ACC112 (cell line): ENCODE measurements around the gene SGCD.
"Not testable (repeated sequence)": the region's sequence is repeated elsewhere in the genome, so short reads cannot be mapped to it uniquely, and the experiment has no call there.

Experiments used
- H2AFZ ChIP-seq: fragments of 200-600 bp; sonication (generic); one replicate; pipeline ENCODE4 v1.6.0; 2017; ENCODE audit warnings: antibody characterized with exemption, low read length; ENCODE audit not compliant: unreplicated experiment
- H3K27ac ChIP-seq: fragments of 200-600 bp; sonication (generic); 2 replicates; pipeline ENCODE4 v1.5.1; 2014; ENCODE audit warnings: low read depth, mild to moderate bottlenecking, antibody characterized with exemption, low read length, moderate library complexity
- H3K27me3 ChIP-seq: fragments of 200-600 bp; sonication (generic); 2 replicates; pipeline ENCODE4 v1.6.1; 2014; ENCODE audit warnings: mild to moderate bottlenecking, antibody characterized with exemption, low read length, moderate library complexity, mixed read lengths; ENCODE audit not compliant: insufficient read depth
- H3K36me3 ChIP-seq: fragments of 200-600 bp; sonication (generic); 2 replicates; pipeline ENCODE4 v1.6.1; 2016; ENCODE audit warnings: mild to moderate bottlenecking, antibody characterized with exemption, low read length, moderate library complexity, mixed read lengths; ENCODE audit not compliant: insufficient read depth
- H3K4me1 ChIP-seq: fragments of 200-600 bp; sonication (generic); one replicate; pipeline ENCODE4 v1.6.1; 2016; ENCODE audit warnings: low read length, mixed read lengths; ENCODE audit not compliant: insufficient read depth, unreplicated experiment, control insufficient read depth
- H3K4me3 ChIP-seq: fragments of 200-600 bp; sonication (generic); 2 replicates; pipeline ENCODE4 v1.5.1; 2014; ENCODE audit warnings: mild to moderate bottlenecking, low read depth, low read length
- H3K79me2 ChIP-seq: fragments of 200-600 bp; sonication (generic); one replicate; pipeline ENCODE4 v1.6.0; 2016; ENCODE audit warnings: low read length; ENCODE audit not compliant: control insufficient read depth, unreplicated experiment, insufficient read depth

The SGCD gene

GRCh38 chr5:156664832-156665231, 337.9 kb downstream of the SGCD start:
- not testable (repeated sequence) for H3K79me2 ChIP-seq, H3K27ac ChIP-seq, H3K27me3 ChIP-seq, H2AFZ ChIP-seq, H3K36me3 ChIP-seq, H3K4me3 ChIP-seq, H3K4me1 ChIP-seq

- H3K36me3 ChIP-seq, H3K79me2 ChIP-seq, H3K4me1 ChIP-seq, H3K4me3 ChIP-seq, H3K27ac ChIP-seq, H2AFZ ChIP-seq, H3K27me3 ChIP-seq: not testable (repeated sequence)
These were observed 339.7 kb downstream of the SGCD start for GRCh38 chr5:156666686-156667085.

GRCh38 chr5:156667616-156668015, 340.7 kb downstream of the SGCD start:
- Histone ChIP-seq H3K36me3 (no peaks in the 10 kb centered on the region), H2AFZ (no peak overlapping the region), H3K4me1 (no peaks in the 10 kb centered on the region), H3K27ac (no peak overlapping the region), H3K4me3 (no peak overlapping the region), H3K79me2 (no peaks in the 10 kb centered on the region), H3K27me3 (no peaks in the 10 kb centered on the region)

- Histone ChIP-seq H3K4me1 (no peaks in the 10 kb centered on the region), H2AFZ (no peak overlapping the region), H3K79me2 (no peaks in the 10 kb centered on the region), H3K27me3 (no peaks in the 10 kb centered on the region), H3K27ac (no peak overlapping the region), H3K4me3 (no peak overlapping the region), H3K36me3 (no peaks in the 10 kb centered on the region)
These were observed 342.5 kb downstream of the SGCD start for GRCh38 chr5:156669416-156669815.

- no peaks in the 10 kb centered on the region for H3K27me3 ChIP-seq
- no peaks in the 10 kb centered on the region for H3K79me2 ChIP-seq
- no peak overlapping the region for H3K27ac ChIP-seq
- no peaks in the 10 kb centered on the region for H3K36me3 ChIP-seq
- H3K4me1 ChIP-seq: no peaks in the 10 kb centered on the region
- no peak overlapping the region for H2AFZ ChIP-seq
- no peak overlapping the region for H3K4me3 ChIP-seq
These were observed 343.7 kb downstream of the SGCD start for GRCh38 chr5:156670615-156671014.

- H3K79me2 ChIP-seq: no peaks in the 10 kb centered on the region
- H3K4me3 ChIP-seq: no peak overlapping the region
- no peak overlapping the region for H2AFZ ChIP-seq
- no peaks in the 10 kb centered on the region for H3K27me3 ChIP-seq
- no peaks in the 10 kb centered on the region for H3K36me3 ChIP-seq
- no peaks in the 10 kb centered on the region for H3K4me1 ChIP-seq
- no peak overlapping the region for H3K27ac ChIP-seq
These were observed 348.4 kb downstream of the SGCD start for GRCh38 chr5:156675395-156675794.

- Histone ChIP-seq H3K79me2 (no peaks in the 10 kb centered on the region), H3K4me3 (no peak overlapping the region), H3K27me3 (no peaks in the 10 kb centered on the region), H3K36me3 (no peaks in the 10 kb centered on the region), H3K27ac (no peak overlapping the region), H2AFZ (no peak overlapping the region), H3K4me1 (no peaks in the 10 kb centered on the region)
These were observed 351.0 kb downstream of the SGCD start for GRCh38 chr5:156677963-156678362.

GRCh38 chr5:156678484-156678883, 351.5 kb downstream of the SGCD start:
- Histone ChIP-seq H3K79me2 (no peaks in the 10 kb centered on the region), H3K36me3 (no peaks in the 10 kb centered on the region), H3K27ac (no peak overlapping the region), H3K4me3 (no peak overlapping the region), H3K4me1 (no peaks in the 10 kb centered on the region), H2AFZ (no peak overlapping the region), H3K27me3 (no peaks in the 10 kb centered on the region)

- no peaks in the 10 kb centered on the region for H3K4me1 ChIP-seq
- H2AFZ ChIP-seq: no peak overlapping the region
- H3K4me3 ChIP-seq: no peak overlapping the region
- H3K79me2 ChIP-seq: no peaks in the 10 kb centered on the region
- no peaks in the 10 kb centered on the region for H3K27me3 ChIP-seq
- H3K27ac ChIP-seq: no peak overlapping the region
- H3K36me3 ChIP-seq: no peaks in the 10 kb centered on the region
These were observed 353.9 kb downstream of the SGCD start for GRCh38 chr5:156680831-156681230.

- no peaks in the 10 kb centered on the region for H3K27me3 ChIP-seq
- H3K27ac ChIP-seq: no peak overlapping the region
- H3K4me3 ChIP-seq: no peak overlapping the region
- H3K79me2 ChIP-seq: no peaks in the 10 kb centered on the region
- H3K4me1 ChIP-seq: no peaks in the 10 kb centered on the region
- H3K36me3 ChIP-seq: no peaks in the 10 kb centered on the region
- H2AFZ ChIP-seq: no peak overlapping the region
These were observed 354.3 kb downstream of the SGCD start for GRCh38 chr5:156681265-156681664.

GRCh38 chr5:156682971-156683370, 356.0 kb downstream of the SGCD start:
- Histone ChIP-seq H3K79me2 (no peaks in the 10 kb centered on the region), H2AFZ (no peak overlapping the region), H3K27ac (no peak overlapping the region), H3K4me3 (no peak overlapping the region), H3K4me1 (no peaks in the 10 kb centered on the region), H3K27me3 (no peaks in the 10 kb centered on the region), H3K36me3 (no peaks in the 10 kb centered on the region)

- H2AFZ ChIP-seq: no peak overlapping the region
- no peaks in the 10 kb centered on the region for H3K4me1 ChIP-seq
- H3K27me3 ChIP-seq: no peaks in the 10 kb centered on the region
- no peaks in the 10 kb centered on the region for H3K36me3 ChIP-seq
- H3K79me2 ChIP-seq: no peaks in the 10 kb centered on the region
- H3K4me3 ChIP-seq: no peak overlapping the region
- H3K27ac ChIP-seq: no peak overlapping the region
These were observed 356.5 kb downstream of the SGCD start for GRCh38 chr5:156683509-156683908.
